SK-MEL-5 (cell line): ENCODE results near the gene ANTKMT. TPM values are rescaled to one million over a fixed set of nuclear protein-coding genes. Genes with fewer than 3 reads are reported as not detected.
"Not testable (repeated sequence)": the region's sequence is repeated elsewhere in the genome, so short reads cannot be mapped to it uniquely, and the experiment has no call there.

Experiments used
- DNase-seq: peaks from one replicate; pipeline ENCODE4 v3.0.0-alpha.2; 2016; ENCODE audit warnings: low read depth, low spot score
- in situ Hi-C: cut with HindIII; loops from 2 replicates; pipeline ENCODE4 v1.10.0; 2016; ENCODE audit warnings: low sequenced_read_pairs, high pct_unique_total_duplicates, low pct_unique_long_range_greater_than_20kb
- total RNA-seq: library from RNA; depleted of rRNA; stranded (reverse); fragments of >200 nt; shearing (Covaris generic); gene quantifications from 2 replicates; pipeline ENCODE4 v1.2.3, GENCODE V29; 2014

Gene ANTKMT
- total RNA-seq, 1 experiment from 2014 or later: 18.6 TPM

GRCh38 chr16:730666-731509 lies 9.9 kb downstream of the ANTKMT start:
- in situ Hi-C loops: no loop called here
- DNase-seq: no peak

GRCh38 chr16:732332-732731 lies 11.4 kb downstream of the ANTKMT start:
- DNase-seq: no peak
- in situ Hi-C loops: no loop called here

DNA sequence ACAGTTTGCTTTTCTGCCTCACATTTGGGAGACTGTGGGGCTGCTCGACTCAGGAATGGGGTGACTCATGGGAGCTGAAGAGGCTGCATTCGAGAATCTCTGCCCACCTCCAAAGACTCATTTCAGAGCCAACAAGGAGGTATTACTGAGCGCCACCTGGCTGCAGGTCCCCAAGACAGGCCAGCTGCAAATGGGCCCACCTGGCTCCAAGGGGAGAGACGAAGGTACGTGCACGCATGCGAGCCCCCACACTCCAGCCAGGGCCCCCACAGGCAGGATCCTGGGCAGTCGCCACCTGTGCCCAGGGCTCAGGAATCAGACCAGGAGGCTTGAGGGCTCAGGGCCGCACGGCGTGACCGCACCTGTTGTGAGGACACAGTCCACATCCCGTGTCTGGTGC lies 12.0 kb downstream of the ANTKMT start:
- no peak for DNase-seq
- in situ Hi-C loops: no loop called here

DNA sequence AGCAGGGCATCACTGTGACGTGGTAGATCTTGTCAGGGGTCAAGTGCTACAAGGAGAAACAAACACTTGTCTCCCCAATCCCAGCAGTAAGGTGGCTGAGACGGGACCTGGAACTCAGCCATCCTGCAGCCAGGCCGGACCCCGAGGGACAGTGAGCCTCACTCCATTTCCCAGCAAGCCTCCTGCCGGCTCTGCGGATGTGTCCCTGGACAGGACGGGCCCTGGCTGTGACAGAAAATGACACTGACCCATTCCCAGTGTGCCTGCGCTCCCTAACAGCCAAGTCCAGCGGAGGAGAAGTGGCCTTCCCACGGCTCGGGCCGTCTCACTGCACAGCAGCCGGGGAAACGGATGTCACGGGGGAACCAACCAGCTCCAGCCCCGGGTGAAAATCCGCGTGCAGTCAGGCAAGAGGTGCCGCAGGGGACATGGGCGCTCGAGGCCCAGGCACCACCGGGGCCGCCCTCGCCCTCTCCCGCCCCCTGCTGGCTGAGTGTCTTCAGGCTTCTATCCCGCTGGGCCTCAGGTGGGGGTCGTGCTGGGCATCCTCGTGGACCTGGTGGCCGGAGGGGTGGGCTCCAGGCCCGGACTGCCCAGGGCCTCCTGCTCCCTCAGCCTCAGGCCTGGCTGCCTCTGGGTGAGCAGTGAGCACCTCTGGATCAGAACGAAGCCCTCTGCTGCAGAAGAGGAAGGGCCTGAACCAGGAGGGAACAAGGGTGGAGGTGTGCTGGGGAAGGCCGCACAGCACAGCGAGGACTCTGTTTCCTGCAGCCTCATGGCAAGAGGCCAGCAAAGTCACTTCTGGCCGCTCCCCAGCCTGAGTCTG lies 12.6 kb downstream of the ANTKMT start:
- in situ Hi-C loops: no loop called here
- DNase-seq: peak; percentile 49

DNA sequence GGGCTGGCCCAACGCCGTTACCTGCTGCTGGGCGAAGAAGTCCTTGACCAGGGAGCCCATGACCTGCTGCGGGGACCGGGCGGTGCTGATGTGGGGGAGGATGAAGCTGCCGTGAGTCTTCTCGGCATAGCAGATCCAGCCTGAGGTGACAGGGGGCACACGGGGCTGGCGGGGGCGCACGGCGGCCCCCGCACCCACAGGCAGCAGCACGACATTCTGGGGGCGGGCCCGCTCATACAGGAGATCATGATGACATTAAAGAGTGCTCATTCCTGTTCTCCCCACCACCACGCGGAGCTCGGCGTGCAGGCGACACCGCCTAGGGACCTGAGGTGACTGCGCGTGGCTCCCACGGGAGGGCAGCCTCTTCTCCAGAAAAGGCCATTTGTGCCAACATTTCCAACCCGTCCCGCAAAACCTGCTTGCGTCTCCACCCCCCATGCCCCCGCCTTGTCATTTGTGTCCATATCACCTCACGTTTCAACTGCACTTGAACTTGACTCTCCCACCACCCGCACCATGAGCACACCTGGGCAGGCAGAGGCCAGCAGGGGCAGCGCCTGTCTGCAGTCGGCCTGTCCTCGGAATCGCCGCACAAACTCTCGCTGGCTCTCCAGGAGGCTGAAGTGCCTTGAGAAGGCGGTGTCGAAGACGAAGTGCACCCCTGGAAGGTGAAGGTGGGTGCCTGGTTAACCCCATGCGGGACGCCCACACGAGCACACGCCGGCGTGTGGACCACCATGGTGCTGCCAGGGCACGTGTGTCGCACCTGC lies 13.4 kb downstream of the ANTKMT start:
- in situ Hi-C loops: no loop called here
- no peak for DNase-seq

DNA sequence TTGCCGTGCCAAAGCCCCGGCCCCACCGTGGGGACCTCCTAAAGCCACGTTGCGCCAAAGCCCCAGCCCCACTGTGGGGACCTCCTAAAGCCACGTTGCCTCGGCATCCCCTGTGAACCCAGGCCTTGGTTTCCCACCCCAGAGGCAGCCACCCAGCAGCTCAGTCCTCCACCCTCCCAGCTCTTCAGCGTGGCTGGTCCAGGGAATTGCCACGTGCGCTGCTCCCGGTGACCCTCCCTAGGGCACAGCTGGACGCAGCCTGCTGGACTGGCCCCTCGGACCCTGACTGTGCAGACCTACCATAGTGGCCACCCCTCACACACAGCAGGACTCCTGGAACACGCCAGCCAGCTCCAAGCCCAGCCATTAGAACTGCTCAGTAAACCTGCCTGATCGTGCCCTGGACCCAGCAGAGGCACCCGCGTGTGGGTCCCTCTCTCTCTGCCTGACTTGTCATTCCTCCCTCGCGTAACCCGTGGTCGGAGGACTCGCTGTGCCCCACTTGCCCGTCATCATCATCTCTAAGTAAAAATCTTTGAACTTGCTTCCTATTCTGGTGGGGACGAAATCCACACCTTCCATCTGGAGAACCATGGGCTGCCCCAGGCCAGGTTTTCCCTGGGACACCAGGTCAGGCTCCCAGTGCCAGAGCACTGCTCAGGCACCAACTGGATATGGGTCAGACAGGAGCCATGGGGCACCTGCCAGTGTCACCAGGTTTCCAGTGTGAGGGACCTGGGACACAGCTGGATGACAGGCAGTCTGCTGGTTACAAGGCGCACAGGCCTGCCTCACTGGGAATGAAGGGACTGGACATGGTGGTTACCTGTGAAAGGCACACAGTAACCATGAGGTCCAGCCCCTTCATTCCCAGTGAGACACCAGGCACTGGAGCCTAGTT lies 14.3 kb downstream of the ANTKMT start:
- DNase-seq: no peak
- in situ Hi-C loops: no loop called here

DNA sequence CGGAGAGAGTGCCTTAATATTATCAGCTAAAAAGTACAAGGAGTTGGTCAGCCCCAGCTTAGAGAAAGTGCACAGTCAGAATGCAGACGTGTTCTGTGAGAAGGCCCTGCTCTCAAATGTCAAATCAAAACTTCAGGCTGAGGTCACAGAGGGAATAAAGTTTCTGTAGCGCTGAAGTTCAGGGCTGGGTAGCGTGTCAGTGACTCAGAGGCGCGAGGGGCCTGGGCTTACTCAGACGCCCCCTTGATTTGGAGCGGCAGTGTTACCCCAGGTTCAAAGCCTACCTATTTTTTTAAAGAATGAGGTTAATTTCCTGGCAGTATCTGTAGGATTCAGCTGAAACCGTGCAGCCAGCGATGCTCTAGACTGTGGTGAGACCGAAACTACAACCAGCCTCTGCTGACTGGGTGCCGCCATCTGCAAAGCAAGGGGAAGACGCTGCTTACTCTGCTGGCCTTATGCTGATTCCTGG lies 15.1 kb downstream of the ANTKMT start:
- in situ Hi-C loops: no loop called here

DNA sequence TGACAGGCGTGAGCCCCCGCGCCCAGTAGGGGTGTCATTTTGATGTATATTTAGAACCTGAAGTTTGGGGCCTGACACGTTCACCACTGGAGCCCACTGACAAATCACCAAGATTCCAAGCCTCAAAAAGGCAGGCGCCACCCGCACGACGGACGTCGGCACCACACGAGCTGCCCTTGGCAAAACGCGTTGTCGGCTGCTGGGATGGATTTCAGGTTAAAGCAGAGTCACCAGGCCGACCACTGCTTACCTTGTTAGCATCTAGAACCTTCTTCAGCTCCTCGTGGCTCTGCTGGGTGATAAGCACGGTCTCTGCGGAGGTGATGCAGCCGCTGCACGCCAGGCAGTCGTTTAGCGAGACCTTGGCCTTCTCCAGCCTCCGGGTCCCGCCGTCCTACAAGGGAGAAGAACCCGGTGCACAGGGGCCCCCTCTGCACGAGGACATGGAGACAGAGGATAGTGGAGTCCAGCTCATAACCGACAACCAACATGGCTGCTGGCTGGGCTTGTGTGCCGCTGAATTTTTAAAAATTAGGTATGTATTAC lies 16.1 kb downstream of the ANTKMT start:
- in situ Hi-C loops: no loop called here
- no peak for DNase-seq

More for the DNA sequence above, 15.1 kb downstream of the ANTKMT start:
- DNase-seq: no peak

GRCh38 chr16:739560-740458 lies 18.9 kb downstream of the ANTKMT start:
- DNase-seq: no peak
- in situ Hi-C loops: no loop called here

- in situ Hi-C loops: no loop called here
- DNase-seq: no peak
Measured at GRCh38 chr16:740459-740763, 19.5 kb downstream of the ANTKMT start.

DNA sequence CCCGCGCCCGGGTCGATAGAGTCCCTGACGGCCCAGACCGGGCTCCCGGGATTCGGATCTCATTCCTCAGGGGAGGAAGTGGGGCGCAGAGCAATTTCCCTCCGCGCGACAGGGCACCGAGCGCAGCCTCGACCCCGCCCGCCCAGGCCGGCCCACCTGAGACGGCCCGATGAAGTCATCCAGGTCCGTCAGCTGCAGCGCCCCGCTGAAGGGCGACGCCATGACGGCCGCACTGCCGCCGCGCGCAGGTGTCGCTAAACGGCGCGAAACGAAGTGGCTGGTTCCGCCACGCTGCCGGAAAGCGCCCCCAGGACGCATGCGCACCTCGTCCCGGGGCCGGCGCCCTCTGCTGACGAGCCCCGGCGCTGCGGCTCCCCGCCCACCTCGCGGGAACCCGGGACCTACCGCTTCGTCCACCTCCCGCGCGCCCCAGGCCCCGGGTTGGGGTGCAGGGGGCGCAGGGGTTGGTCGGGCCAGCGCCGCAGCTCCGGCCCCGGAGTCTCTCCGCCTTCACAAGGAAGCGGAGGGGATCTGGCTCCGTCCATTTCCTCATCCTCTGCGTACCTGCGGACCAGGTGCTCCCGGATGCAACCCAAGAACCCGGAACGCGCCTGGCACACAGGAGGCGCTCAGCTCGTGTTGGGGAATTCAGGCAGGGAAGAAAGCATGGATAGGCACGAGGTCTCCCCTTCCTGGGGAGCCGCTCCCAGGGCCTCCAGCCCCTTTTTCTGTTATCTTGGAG lies 20.0 kb downstream of the ANTKMT start, which contains the start of gene CIAO3:
TSS of gene CIAO3 (minus strand) at position 234 of the 742 bp plus-strand sequence. CDS start at position 222, 12 bp downstream.
- in situ Hi-C loops: no loop called here

DNA sequence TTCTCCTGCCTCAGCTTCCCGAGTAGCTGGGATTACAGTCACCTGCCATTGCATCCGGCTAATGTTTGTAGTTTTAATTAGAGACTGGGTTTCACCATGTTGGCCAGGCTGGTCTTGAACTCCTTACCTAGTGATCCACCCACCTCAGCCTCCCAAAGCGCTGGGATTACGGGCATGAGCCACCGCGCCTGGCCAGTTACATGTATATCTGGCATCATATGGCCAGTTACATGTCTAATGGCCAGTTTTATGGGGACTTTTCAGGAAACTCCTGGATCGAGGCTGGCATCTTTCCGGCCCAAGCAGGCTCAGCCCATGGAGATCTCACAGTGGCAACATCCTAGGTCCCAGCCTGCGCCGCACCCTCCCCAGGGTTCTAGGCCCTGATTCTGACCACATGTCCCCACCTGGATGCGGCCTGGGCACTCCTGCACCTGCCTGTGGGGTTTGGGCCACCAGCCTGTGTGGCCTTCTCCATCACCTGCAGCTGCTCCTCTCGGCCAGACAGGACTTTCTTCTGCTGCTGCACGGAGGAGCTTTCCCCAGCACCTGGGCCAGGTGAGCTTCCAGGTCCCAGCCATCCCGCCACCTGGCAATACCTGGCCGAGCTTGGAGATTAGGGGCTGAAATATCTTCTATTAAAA lies 21.2 kb downstream of the ANTKMT start:
- no peak for DNase-seq
- in situ Hi-C loops: no loop called here

More for the DNA sequence above, 20.0 kb downstream of the ANTKMT start, which contains the start of gene CIAO3:
- DNase-seq: peak; percentile 79

- in situ Hi-C loops, DNase-seq: not testable (repeated sequence)
Measured at GRCh38 chr16:742894-743293, 21.9 kb downstream of the ANTKMT start.

- DNase-seq: no peak
- in situ Hi-C loops: no loop called here
Measured at GRCh38 chr16:743794-744500, 23.0 kb downstream of the ANTKMT start.
